NT2/D1 (cell line): ENCODE measurements around the gene RANBP17.
"Not testable (repeated sequence)": the region's sequence is repeated elsewhere in the genome, so short reads cannot be mapped to it uniquely, and the experiment has no call there.

Experiments
- DNase-seq: peaks from one replicate; pipeline ENCODE4 v3.0.0-alpha.2; 2011; ENCODE audit warnings: low read depth, low spot score
- H3K27me3 ChIP-seq: 2 replicates; pipeline ENCODE4 v1.6.0; 2011; ENCODE audit warnings: mild to moderate bottlenecking; ENCODE audit not compliant: insufficient read length, insufficient read depth
- H3K36me3 ChIP-seq: 2 replicates; pipeline ENCODE4 v1.6.1; 2011; ENCODE audit warnings: mild to moderate bottlenecking, low read length, mixed read lengths; ENCODE audit not compliant: insufficient read depth, insufficient read length
- H3K4me1 ChIP-seq: 2 replicates; pipeline ENCODE4 v1.5.1; 2011; ENCODE audit not compliant: insufficient read depth, insufficient read length
- H3K4me3 ChIP-seq: 2 replicates; pipeline ENCODE4 v1.5.1; 2011; ENCODE audit warnings: low read depth; ENCODE audit not compliant: insufficient read length
- H3K9ac ChIP-seq: 2 replicates; pipeline ENCODE4 v1.6.0; 2011; ENCODE audit warnings: low read depth; ENCODE audit not compliant: insufficient read length
- H3K9me3 ChIP-seq: 2 replicates; pipeline ENCODE4 v1.5.1; 2011; ENCODE audit warnings: mild to moderate bottlenecking, low read length; ENCODE audit not compliant: insufficient read depth
- SUZ12 ChIP-seq: IDR thresholded peaks from 2 replicates; pipeline ENCODE4 v1.6.1; 2011; ENCODE audit not compliant: insufficient read length, insufficient read depth; ENCODE audit errors: extremely low read depth
- YY1 ChIP-seq: IDR thresholded peaks from 2 replicates; pipeline ENCODE4 v1.6.1; 2011; ENCODE audit not compliant: insufficient read length, insufficient read depth
- ZNF274 ChIP-seq: IDR thresholded peaks from 2 replicates; pipeline ENCODE4 v1.6.1; 2011; ENCODE audit warnings: mild to moderate bottlenecking, low read depth, low read length

The RANBP17 gene

DNA sequence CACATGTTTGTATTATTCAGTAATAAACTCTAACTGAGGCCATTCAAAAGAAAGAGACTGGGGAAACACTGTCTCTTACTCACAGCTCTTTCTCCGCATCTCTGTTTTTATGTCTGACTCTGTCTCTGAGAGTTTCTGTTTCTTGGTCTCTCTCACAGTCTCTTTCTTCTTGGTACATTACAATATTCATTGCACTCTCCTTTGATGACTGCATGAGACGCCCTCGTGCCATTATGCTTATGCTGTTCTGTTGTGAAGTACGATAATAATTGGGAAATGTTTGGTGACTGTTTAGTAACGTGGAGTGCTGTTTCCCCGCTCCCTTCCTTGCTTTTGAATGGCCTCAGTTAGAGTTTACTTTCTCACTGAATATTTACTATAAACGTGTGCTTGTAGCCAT lies 421.9 kb downstream of the RANBP17 start:
- TF ChIP-seq YY1 (no peak), SUZ12 (no peak), ZNF274 (no peak)
- H3K36me3 ChIP-seq = no peaks in the 10 kb centered on the region

DNA sequence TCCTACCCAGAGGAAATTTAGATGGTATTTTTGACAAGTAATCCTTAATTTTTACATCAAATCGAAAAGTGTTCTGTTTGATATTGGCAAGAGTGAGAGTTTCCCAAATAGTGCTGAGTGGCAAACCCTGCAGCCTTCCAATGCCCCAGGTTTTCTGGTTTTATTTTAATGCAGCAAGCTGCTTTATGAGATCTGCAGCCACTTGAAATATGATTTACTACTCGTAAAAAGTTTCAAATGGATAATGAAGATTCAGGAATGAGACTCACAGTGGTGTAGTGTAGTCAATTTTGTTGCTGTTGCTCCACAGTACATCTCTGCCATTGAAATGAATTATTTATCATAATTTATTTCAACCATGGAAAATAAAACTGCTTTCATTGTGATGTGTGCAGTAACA lies 423.6 kb downstream of the RANBP17 start:
- TF ChIP-seq YY1 (no peak), SUZ12 (no peak), ZNF274 (no peak)
- Histone ChIP-seq H3K4me1 (no peaks in the 10 kb centered on the region), H3K4me3 (no peak overlapping the region), H3K36me3 (no peaks in the 10 kb centered on the region), H3K27me3 (peaks cover 2% of the 10 kb centered on the region), H3K9me3 (no peaks in the 10 kb centered on the region), H3K9ac (no peak overlapping the region)
- no peak for DNase-seq

More for the DNA sequence above, 421.9 kb downstream of the RANBP17 start:
- Histone ChIP-seq H3K4me3 (no peak overlapping the region), H3K9me3 (no peaks in the 10 kb centered on the region), H3K4me1 (no peaks in the 10 kb centered on the region), H3K27me3 (peaks cover 2% of the 10 kb centered on the region), H3K9ac (no peak overlapping the region)
- DNase-seq = no peak

DNA sequence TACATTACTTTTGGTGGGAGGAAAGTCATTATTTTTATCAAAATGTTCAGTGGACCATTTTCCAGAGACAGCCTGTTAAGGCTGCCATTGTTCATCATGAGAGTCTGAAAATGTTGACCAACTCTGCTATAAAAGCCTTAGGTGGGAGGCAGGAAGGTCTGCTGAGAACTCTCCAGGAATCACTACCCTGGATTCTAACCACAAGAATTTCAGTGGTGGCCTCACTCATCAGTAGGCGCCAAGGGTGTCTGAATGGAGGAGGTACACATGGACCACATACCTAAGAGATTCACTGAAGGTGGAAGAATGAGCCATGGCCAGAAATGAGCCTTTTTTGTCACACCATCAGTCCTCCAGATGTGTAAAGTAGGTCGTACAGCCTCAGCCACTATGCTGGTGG lies 426.2 kb downstream of the RANBP17 start:
- H3K9me3 ChIP-seq = no peaks in the 10 kb centered on the region
- no peak overlapping the region for H3K9ac ChIP-seq
- TF ChIP-seq SUZ12 = no peak
- TF ChIP-seq YY1 = no peak
- TF ChIP-seq ZNF274 = no peak
- no peak overlapping the region for H3K4me3 ChIP-seq
- H3K4me1 ChIP-seq = no peaks in the 10 kb centered on the region
- no peak for DNase-seq
- peaks cover 5% of the 10 kb centered on the region for H3K27me3 ChIP-seq
- no peaks in the 10 kb centered on the region for H3K36me3 ChIP-seq

DNA sequence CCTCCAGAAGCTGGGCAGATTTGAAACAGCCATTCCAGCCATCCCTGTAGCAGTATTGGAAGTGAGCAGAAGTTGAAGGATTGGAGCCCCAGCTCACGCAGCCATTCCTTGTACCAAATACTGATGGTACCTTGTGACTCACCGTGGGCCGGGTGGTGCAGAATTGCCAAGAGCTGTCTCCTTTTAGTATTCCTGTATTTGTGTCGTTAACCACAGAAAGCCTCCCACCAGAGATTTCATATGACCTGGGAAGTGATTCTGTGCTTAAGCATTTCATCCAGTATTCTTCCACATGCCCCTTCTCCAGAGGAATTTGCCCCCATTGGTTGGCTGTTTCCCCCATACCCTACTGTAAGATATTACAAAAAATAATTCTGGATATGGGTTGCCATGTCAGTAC lies 429.6 kb downstream of the RANBP17 start:
- DNase-seq = no peak
- Histone ChIP-seq H3K9ac (no peak overlapping the region), H3K4me1 (no peaks in the 10 kb centered on the region), H3K9me3 (no peaks in the 10 kb centered on the region), H3K27me3 (peaks cover 8% of the 10 kb centered on the region), H3K36me3 (no peaks in the 10 kb centered on the region), H3K4me3 (no peak overlapping the region)
- TF ChIP-seq SUZ12 (no peak), ZNF274 (no peak), YY1 (no peak)

DNA sequence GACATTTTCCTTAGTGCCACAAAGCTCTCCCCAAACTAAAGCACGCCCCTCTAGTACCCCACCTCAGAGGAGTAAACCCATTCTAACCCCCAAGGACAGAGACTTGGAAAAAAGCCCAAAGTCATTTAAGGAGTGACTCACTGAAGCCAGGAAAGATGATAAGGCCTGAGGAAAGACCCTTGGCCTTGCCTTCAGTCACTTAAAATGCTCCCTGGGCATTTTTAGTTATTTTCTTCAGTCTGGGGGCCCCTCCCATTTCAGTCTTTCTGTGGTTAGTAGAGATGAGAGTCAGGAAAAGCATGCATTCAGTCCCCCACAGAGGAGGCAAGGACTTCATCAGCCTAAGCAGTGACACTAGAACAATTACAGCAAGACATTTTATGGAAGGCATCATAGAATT lies 433.5 kb downstream of the RANBP17 start:
- peaks cover 29% of the 10 kb centered on the region for H3K27me3 ChIP-seq
- no peak for TF ChIP-seq YY1
- TF ChIP-seq SUZ12 = no peak
- TF ChIP-seq ZNF274 = no peak
- H3K9ac ChIP-seq = no peak overlapping the region
- no peak overlapping the region for H3K4me3 ChIP-seq
- H3K36me3 ChIP-seq = no peaks in the 10 kb centered on the region
- no peaks in the 10 kb centered on the region for H3K9me3 ChIP-seq
- no peak for DNase-seq
- H3K4me1 ChIP-seq = no peaks in the 10 kb centered on the region

DNA sequence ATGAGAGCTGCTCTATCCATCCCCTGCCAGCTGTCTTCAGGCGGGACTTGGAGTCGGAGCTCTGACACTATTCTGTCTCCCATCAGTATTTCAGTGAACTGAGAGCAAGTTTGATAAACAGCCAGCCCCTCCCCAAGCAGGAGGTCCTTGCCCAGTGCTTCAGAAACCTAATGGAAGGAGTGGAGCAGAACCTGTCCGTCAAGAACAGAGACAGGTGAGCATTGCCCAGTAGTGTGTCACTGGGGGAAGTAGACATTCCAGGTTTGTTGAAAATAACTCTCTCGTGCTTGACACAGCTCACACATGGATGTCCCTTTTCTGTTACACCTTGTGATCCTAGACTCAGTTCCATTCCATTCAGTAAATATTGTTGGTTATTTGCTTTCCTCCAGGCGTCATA lies 434.0 kb downstream of the RANBP17 start:
- Histone ChIP-seq H3K27me3 (peaks cover 34% of the 10 kb centered on the region), H3K36me3 (no peaks in the 10 kb centered on the region), H3K9ac (no peak overlapping the region), H3K9me3 (no peaks in the 10 kb centered on the region), H3K4me3 (no peak overlapping the region), H3K4me1 (no peaks in the 10 kb centered on the region)
- TF ChIP-seq SUZ12 (no peak), ZNF274 (no peak), YY1 (no peak)
- no peak for DNase-seq

DNA sequence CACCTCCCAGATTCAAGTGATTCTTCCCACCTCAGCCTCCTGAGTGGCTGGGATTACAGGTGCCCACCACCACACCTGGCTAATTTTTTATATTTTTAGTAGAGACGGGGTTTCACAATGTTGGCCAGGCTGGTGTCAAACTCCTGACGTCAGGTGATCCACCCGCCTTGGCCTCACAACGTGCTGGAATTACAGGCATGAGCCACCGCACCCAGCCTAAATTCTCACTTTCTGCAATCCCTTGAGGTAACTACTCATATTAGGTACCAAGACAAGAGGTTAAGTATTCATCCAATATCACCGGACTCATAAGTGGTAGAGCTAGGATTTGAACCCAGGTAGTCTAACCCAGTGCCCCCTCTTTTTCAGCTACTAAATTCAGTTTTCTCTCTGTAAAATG lies 436.1 kb downstream of the RANBP17 start:
- not testable (repeated sequence) for H3K36me3 ChIP-seq, H3K4me1 ChIP-seq, H3K9ac ChIP-seq, H3K4me3 ChIP-seq, DNase-seq, H3K9me3 ChIP-seq
- H3K27me3 ChIP-seq = peaks cover 49% of the 10 kb centered on the region

DNA sequence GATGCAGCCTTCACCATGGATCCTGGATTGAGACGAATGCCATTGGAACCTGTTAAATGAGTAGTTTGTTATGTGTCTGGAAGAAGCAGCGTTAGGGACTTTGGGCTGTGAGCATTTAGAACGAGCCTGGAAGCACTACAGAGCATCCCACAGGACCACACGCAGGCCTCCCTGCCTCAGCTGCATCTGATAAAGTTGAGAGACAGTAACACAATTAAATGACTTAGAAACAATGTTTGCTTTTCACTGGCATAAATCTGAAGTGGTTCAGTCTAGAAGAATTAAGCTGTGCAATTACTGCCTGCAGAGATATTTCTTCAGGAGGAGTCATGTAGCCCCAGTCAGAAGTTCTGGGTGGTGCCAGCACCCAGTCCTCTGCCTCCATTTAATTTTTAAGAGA lies 437.4 kb downstream of the RANBP17 start:
- no peak overlapping the region for H3K4me3 ChIP-seq
- no peak for TF ChIP-seq ZNF274
- no peak for TF ChIP-seq SUZ12

More for the DNA sequence above, 437.4 kb downstream of the RANBP17 start:
- DNase-seq = no peak
- Histone ChIP-seq H3K27me3 (peaks cover 57% of the 10 kb centered on the region), H3K9ac (no peak overlapping the region), H3K9me3 (no peaks in the 10 kb centered on the region), H3K36me3 (no peaks in the 10 kb centered on the region), H3K4me1 (no peaks in the 10 kb centered on the region)
